Keratinocyte (primary cell): ENCODE measurements around the gene EFCAB6.

Experiments
- EZH2 ChIP-seq: IDR thresholded peaks from one replicate; pipeline ENCODE4 v1.6.1; 2012; ENCODE audit warnings: inconsistent platforms, mild to moderate bottlenecking, low read length, moderate library complexity
- TF ChIP-seq, protein P1 (sequence below), 3 experiments: IDR thresholded peaks in 1 of 3; conservative IDR thresholded peaks in 1 of 3; optimal IDR thresholded peaks in 1 of 3; 2 replicates in 2 of 3; 3 replicates in 1 of 3; pipeline versions ENCODE3 to v1.5.1; 2011; ENCODE audit warnings: low read length in 3 of 3, mild to moderate bottlenecking in 3 of 3, moderate library complexity in 2 of 3, control low read depth in 1 of 3, inconsistent platforms in 1 of 3; ENCODE audit not compliant: insufficient read depth in 2 of 3; ENCODE audit errors: extremely low read depth in 1 of 3

DNA sequence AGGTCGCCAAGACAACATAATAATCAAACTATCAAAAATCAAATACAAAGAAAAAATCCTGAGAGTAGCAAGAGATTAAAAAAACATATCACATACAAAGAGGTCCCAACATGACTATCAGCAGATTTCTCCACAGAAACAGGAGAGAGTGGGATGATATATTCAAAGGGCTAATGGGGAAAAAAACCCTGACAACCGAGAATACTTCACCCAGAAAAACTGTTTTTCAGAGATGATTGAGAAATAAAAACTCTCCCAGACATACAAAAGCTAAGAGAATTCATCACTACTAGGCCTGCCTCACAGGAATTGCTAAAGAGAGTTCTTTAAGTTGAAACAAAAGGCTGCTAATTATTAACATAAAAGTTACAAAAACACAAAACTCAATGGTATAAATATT is 108.1 kb downstream of the EFCAB6 start:
- TF ChIP-seq EZH2 = no peak
- TF ChIP-seq, protein P1, sequence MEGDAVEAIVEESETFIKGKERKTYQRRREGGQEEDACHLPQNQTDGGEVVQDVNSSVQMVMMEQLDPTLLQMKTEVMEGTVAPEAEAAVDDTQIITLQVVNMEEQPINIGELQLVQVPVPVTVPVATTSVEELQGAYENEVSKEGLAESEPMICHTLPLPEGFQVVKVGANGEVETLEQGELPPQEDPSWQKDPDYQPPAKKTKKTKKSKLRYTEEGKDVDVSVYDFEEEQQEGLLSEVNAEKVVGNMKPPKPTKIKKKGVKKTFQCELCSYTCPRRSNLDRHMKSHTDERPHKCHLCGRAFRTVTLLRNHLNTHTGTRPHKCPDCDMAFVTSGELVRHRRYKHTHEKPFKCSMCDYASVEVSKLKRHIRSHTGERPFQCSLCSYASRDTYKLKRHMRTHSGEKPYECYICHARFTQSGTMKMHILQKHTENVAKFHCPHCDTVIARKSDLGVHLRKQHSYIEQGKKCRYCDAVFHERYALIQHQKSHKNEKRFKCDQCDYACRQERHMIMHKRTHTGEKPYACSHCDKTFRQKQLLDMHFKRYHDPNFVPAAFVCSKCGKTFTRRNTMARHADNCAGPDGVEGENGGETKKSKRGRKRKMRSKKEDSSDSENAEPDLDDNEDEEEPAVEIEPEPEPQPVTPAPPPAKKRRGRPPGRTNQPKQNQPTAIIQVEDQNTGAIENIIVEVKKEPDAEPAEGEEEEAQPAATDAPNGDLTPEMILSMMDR (optimal IDR thresholded peaks at IDR 0.05 in 1 of 3, IDR thresholded peaks at IDR 0.05 in 1 of 3, conservative IDR thresholded peaks at IDR 0.05 in 1 of 3; ENCODE audit: extremely low read depth in 1 of 3, insufficient read depth in 2 of 3, low read length in 3 of 3) = no peak
